H1 (cell line): ENCODE measurements around the gene OSBPL3. TPM values are rescaled to one million over a fixed set of nuclear protein-coding genes. Genes with fewer than 3 reads are reported as not detected.

Source experiments
- CTCF ChIA-PET: fragments of 300-600 bp; sonication (Branson Sonifier 250); formaldehyde crosslinking; loops from one replicate; lab custom pipeline; 2021; ENCODE audit not compliant: partially characterized antibody; lab: Charles Lee
- POLR2A ChIA-PET: fragments of 300-600 bp; sonication (Branson Sonifier 250); formaldehyde crosslinking; loops from one replicate; lab custom pipeline; 2021; ENCODE audit warnings: inconsistent platforms; ENCODE audit not compliant: partially characterized antibody; lab: Charles Lee
- DNase-seq, 2 experiments: peaks; one replicate each; pipeline versions ENCODE4 v3.0.0 to v3.0.0-alpha.2; 2010 to 2022; ENCODE audit warnings: low spot score in 2 of 2, low read depth in 1 of 2, mixed read lengths in 1 of 2
- FAIRE-seq: peaks from 2 replicates; lab custom pipeline; 2011; peaks lifted over from hg19 to GRCh38; lab: Jason Lieb, UNC
- H2AFZ ChIP-seq: 2 replicates; pipeline ENCODE4 v1.8.1; 2012; ENCODE audit warnings: low read length, inconsistent platforms
- H2AK5ac ChIP-seq: 2 replicates; pipeline ENCODE4 v1.6.1; 2013; ENCODE audit warnings: low read depth, low read length
- H2BK120ac ChIP-seq: replicated peaks from 2 replicates; pipeline ENCODE3; 2013; ENCODE audit warnings: low read depth, low read length, inconsistent platforms
- H2BK12ac ChIP-seq: 2 replicates; pipeline ENCODE4 v1.6.1; 2013; ENCODE audit warnings: low read depth, low read length
- H2BK15ac ChIP-seq: 2 replicates; pipeline ENCODE4 v1.6.1; 2013; ENCODE audit warnings: low read length
- H2BK20ac ChIP-seq: 2 replicates; pipeline ENCODE4 v1.6.1; 2013; ENCODE audit warnings: low read length
- H2BK5ac ChIP-seq: 2 replicates; pipeline ENCODE4 v1.6.1; 2013; ENCODE audit warnings: low read depth, low read length
- H3K14ac ChIP-seq: 2 replicates; pipeline ENCODE4 v1.6.1; 2013; ENCODE audit warnings: inconsistent platforms; ENCODE audit not compliant: insufficient read length
- H3K18ac ChIP-seq: 2 replicates; pipeline ENCODE4 v1.6.1; 2013; ENCODE audit warnings: low read length; ENCODE audit errors: extremely low read depth
- H3K23ac ChIP-seq: 2 replicates; pipeline ENCODE4 v1.6.1; 2013; ENCODE audit warnings: inconsistent platforms; ENCODE audit not compliant: insufficient read length
- H3K23me2 ChIP-seq: 2 replicates; pipeline ENCODE4 v1.6.1; 2013; ENCODE audit warnings: low read depth, low read length
- H3K27ac ChIP-seq: 2 replicates; pipeline ENCODE4 v1.6.1; 2011; ENCODE audit warnings: low read depth, low read length, inconsistent platforms
- H3K27me3 ChIP-seq, 4 experiments: replicated peaks in 1 of 4; 1 replicate in 1 of 4; 2 replicates in 3 of 4; pipeline versions ENCODE4 v1.6.1 to v1.8.1; 2011 to 2013; ENCODE audit warnings: low read length in 3 of 4, mild to moderate bottlenecking in 3 of 4, inconsistent platforms in 2 of 4, mixed read lengths in 2 of 4, moderate library complexity in 1 of 4; ENCODE audit not compliant: control insufficient read depth in 3 of 4, insufficient read depth in 3 of 4; ENCODE audit errors: extremely low read depth in 1 of 4
- H3K36me3 ChIP-seq, 4 experiments: 2 replicates each; pipeline versions ENCODE4 v1.6.1 to v1.8.1; 2011 to 2013; ENCODE audit warnings: mild to moderate bottlenecking in 4 of 4, low read length in 3 of 4, moderate library complexity in 2 of 4, control low read depth in 1 of 4, inconsistent platforms in 1 of 4; ENCODE audit not compliant: insufficient read depth in 4 of 4, control insufficient read depth in 2 of 4
- H3K4ac ChIP-seq: replicated peaks from 2 replicates; pipeline ENCODE3; 2013; ENCODE audit warnings: low read length, low read depth, mixed read lengths, inconsistent platforms; ENCODE audit not compliant: insufficient read length
- H3K4me1 ChIP-seq, 4 experiments: replicated peaks in 1 of 4; 1 replicate in 1 of 4; 2 replicates in 3 of 4; pipeline versions ENCODE4 v1.6.1 to v1.8.1; 2011 to 2013; ENCODE audit warnings: low read length in 3 of 4, inconsistent platforms in 2 of 4, mixed read lengths in 1 of 4; ENCODE audit not compliant: insufficient read depth in 4 of 4, control insufficient read depth in 3 of 4
- H3K4me2 ChIP-seq, 2 experiments: 2 replicates each; pipeline versions ENCODE4 v1.6.1 to v1.8.1; 2011 to 2013; ENCODE audit warnings: low read depth in 2 of 2, low read length in 2 of 2, control low read depth in 1 of 2, inconsistent platforms in 1 of 2, mild to moderate bottlenecking in 1 of 2; ENCODE audit not compliant: insufficient read depth in 1 of 2
- H3K4me3 ChIP-seq, 4 experiments: fragments of 200-600, 300-600 bp in 1 of 4; sonication (generic), shearing (Covaris generic), sonication (Bioruptor Twin) in 1 of 4; 2 replicates each; pipeline versions ENCODE4 v1.5.1 to v1.8.1; 2011 to 2016; ENCODE audit warnings: low read length in 4 of 4, low read depth in 3 of 4, control low read depth in 2 of 4, inconsistent platforms in 2 of 4, mild to moderate bottlenecking in 2 of 4, mixed read lengths in 1 of 4, moderate library complexity in 1 of 4; ENCODE audit not compliant: insufficient read depth in 2 of 4; ENCODE audit errors: extremely low read depth in 1 of 4
- H3K56ac ChIP-seq: replicated peaks from 2 replicates; pipeline ENCODE3; 2013; ENCODE audit warnings: low read depth, mild to moderate bottlenecking, mixed read lengths, low read length, inconsistent platforms; ENCODE audit not compliant: insufficient read length
- H3K79me1 ChIP-seq: 2 replicates; pipeline ENCODE4 v1.6.1; 2013; ENCODE audit warnings: low read depth, low read length, control low read depth
- H3K79me2 ChIP-seq, 2 experiments: 2 replicates each; pipeline versions ENCODE4 v1.6.1 to v1.8.1; 2012 to 2013; ENCODE audit warnings: low read length in 2 of 2, mild to moderate bottlenecking in 2 of 2, inconsistent platforms in 1 of 2; ENCODE audit not compliant: insufficient read depth in 2 of 2, control insufficient read depth in 1 of 2
- H3K9ac ChIP-seq, 4 experiments: replicated peaks in 1 of 4; 1 replicate in 1 of 4; 2 replicates in 3 of 4; pipeline versions ENCODE4 v1.6.1 to v1.8.1; 2011 to 2013; ENCODE audit warnings: low read depth in 3 of 4, low read length in 3 of 4, control low read depth in 2 of 4, mild to moderate bottlenecking in 2 of 4, moderate library complexity in 2 of 4, inconsistent platforms in 1 of 4; ENCODE audit errors: extremely low read depth in 1 of 4
- H3K9me3 ChIP-seq, 2 experiments: 2 replicates each; pipeline versions ENCODE4 v1.6.1 to v1.8.1; 2012 to 2013; ENCODE audit warnings: mild to moderate bottlenecking in 2 of 2, moderate library complexity in 2 of 2, control low read depth in 1 of 2, inconsistent platforms in 1 of 2, low read depth in 1 of 2, low read length in 1 of 2, mixed read lengths in 1 of 2; ENCODE audit not compliant: insufficient read depth in 2 of 2
- H4K20me1 ChIP-seq, 2 experiments: replicated peaks in 1 of 2; 2 replicates each; pipeline versions ENCODE3 to v1.8.1; 2011 to 2013; ENCODE audit warnings: inconsistent platforms in 2 of 2, low read length in 2 of 2, mild to moderate bottlenecking in 1 of 2; ENCODE audit not compliant: insufficient read depth in 2 of 2, control insufficient read depth in 1 of 2
- H4K5ac ChIP-seq: 2 replicates; pipeline ENCODE4 v1.6.1; 2013; ENCODE audit warnings: low read length, low read depth, mixed read lengths, inconsistent platforms; ENCODE audit not compliant: insufficient read length
- H4K8ac ChIP-seq: 2 replicates; pipeline ENCODE4 v1.8.0; 2013; ENCODE audit warnings: mild to moderate bottlenecking, moderate library complexity, low read length, inconsistent platforms; ENCODE audit not compliant: insufficient read depth; ENCODE audit errors: extremely low read depth
- H4K91ac ChIP-seq: replicated peaks from 2 replicates; pipeline ENCODE3; 2013; ENCODE audit warnings: low read length, mixed read lengths, inconsistent platforms; ENCODE audit not compliant: insufficient read length
- CTCF ChIP-seq, 3 experiments: IDR thresholded peaks; 1 replicate in 2 of 3; 2 replicates in 1 of 3; pipeline versions ENCODE4 v1.5.1 to v1.6.1; 2011; ENCODE audit warnings: low read length in 3 of 3, mild to moderate bottlenecking in 3 of 3, inconsistent platforms in 2 of 3, low read depth in 1 of 3, moderate library complexity in 1 of 3; ENCODE audit not compliant: insufficient read depth in 1 of 3; ENCODE audit errors: control extremely low read depth in 1 of 3
- POU5F1 ChIP-seq: IDR thresholded peaks from 2 replicates; pipeline ENCODE4 v1.6.1; 2011; ENCODE audit warnings: low read depth, mild to moderate bottlenecking, low read length, moderate library complexity
- SRF ChIP-seq: IDR thresholded peaks from 2 replicates; pipeline ENCODE4 v1.6.1; 2011; ENCODE audit warnings: mild to moderate bottlenecking, low read depth, low read length, moderate library complexity
- WGBS, 2 experiments: shearing (Covaris generic) in 1 of 2; methylation state at CpG; one replicate each; pipeline versions ENCODE4 v1.1.6 to v1.1.7; 2013 to 2015; ENCODE audit warnings: low lambda C conversion rate in 2 of 2, mixed read lengths in 2 of 2, inconsistent platforms in 1 of 2, low coverage in 1 of 2, missing lambda C conversion rate in 1 of 2; ENCODE audit not compliant: insufficient replicate concordance in 2 of 2, insufficient coverage in 1 of 2, insufficient read length in 1 of 2; ENCODE audit errors: extremely low coverage in 1 of 2, missing lambda C conversion rate in 1 of 2; 5-methylcytosine and 5-hydroxymethylcytosine counted together
- polyA plus RNA-seq, 7 experiments: library from polyadenylated mRNA; depleted of rRNA in 3 of 7; stranded (reverse) in 5 of 7; unstranded in 2 of 7; fragments of >200 nt in 5 of 7; fragments of 200-250 nt in 2 of 7; gene quantifications; 1 replicate in 5 of 7; 2 replicates in 1 of 7; 4 replicates in 1 of 7; pipeline versions ENCODE4 v1.2.1 to v1.2.3, GENCODE V29; 2011 to 2013; ENCODE audit warnings: missing spikeins in 2 of 7, mixed read lengths in 2 of 7
- total RNA-seq: library from RNA; stranded (reverse); fragmentation: NEBNext Ultra II Directional; extraction: Animal tissue kit (Norgen Biotek cat#: 25700); gene quantifications from 2 replicates; pipeline ENCODE4 v1.2.1, GENCODE V29; 2021

OSBPL3 gene
- total and polyA plus RNA-seq, 2 of the 8 experiments (the other 6 are each of a cell fraction or from before 2014, with no cell fraction given) = 2.8 to 13.9 TPM

DNA sequence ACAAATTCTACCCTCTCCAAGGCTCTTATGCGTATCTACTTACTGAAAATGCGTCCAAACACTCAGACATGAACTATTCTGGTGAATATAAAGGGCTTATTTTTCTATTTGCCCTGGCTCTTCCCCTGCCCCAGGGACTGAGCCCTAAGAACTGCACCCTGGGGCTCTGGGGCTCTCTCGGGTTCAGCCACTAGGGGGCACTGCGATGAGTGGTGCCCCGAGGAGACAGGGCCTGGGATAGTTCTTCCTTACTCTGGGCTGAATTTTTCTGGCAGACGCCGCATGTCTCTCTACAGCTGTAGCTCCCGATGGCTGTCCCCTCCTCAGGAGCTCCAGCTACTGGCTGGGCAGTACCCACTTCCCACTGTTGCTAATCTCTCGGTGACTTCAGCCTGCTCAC, 191.9 kb downstream of the OSBPL3 start:
- no peak overlapping the region for H3K9ac ChIP-seq
- H3K27ac ChIP-seq = no peak overlapping the region
- no peak overlapping the region for H3K14ac ChIP-seq
- 94% methylated on average over 9 of the region's 9 CpGs; no CpG with 5 or more reads in 1 of the 2 experiments for WGBS, 2 experiments
- H4K91ac ChIP-seq = no peak overlapping the region
- no peak overlapping the region for H2BK15ac ChIP-seq
- no peak overlapping the region for H2AK5ac ChIP-seq
- no peaks in the 10 kb centered on the region for H3K79me2 ChIP-seq
- no peaks in the 10 kb centered on the region for H3K23me2 ChIP-seq
- no peak overlapping the region for H2AFZ ChIP-seq
- no peak overlapping the region for H3K4me3 ChIP-seq
- no peak overlapping the region for H2BK20ac ChIP-seq
- FAIRE-seq (no peak), DNase-seq (no peak)
- H4K5ac ChIP-seq = no peak overlapping the region
- POLR2A ChIA-PET = no interaction called here
- H3K4ac ChIP-seq = no peak overlapping the region
- no peak overlapping the region for H3K18ac ChIP-seq
- H4K8ac ChIP-seq = no peak overlapping the region
- TF ChIP-seq SRF (no peak), CTCF (IDR thresholded peaks at IDR 0.05; ENCODE audit: control extremely low read depth in 1 of 3, insufficient read depth in 1 of 3, low read depth in 1 of 3, low read length in 3 of 3) (peak in 1 of 3 experiments; percentile 16; a peak in 1 of 4 replicates), POU5F1 (no peak)
- no peaks in the 10 kb centered on the region for H3K4me1 ChIP-seq
- H4K20me1 ChIP-seq = no peaks in the 10 kb centered on the region
- no peak overlapping the region for H3K4me2 ChIP-seq
- no peaks in the 10 kb centered on the region for H3K79me1 ChIP-seq
- peaks cover 9 to 16% of the 10 kb centered on the region in 2 experiments for H3K9me3 ChIP-seq
- no peaks in the 10 kb centered on the region for H3K36me3 ChIP-seq
- no peak overlapping the region for H3K56ac ChIP-seq
- H2BK5ac ChIP-seq = no peak overlapping the region
- H3K23ac ChIP-seq = no peak overlapping the region
- no peak overlapping the region for H2BK120ac ChIP-seq
- H3K27me3 ChIP-seq = no peaks in the 10 kb centered on the region
- no peak overlapping the region for H2BK12ac ChIP-seq
- CTCF ChIA-PET = interaction anchor here (0.9 to 1.5 kb wide), 4 partner anchors 19 to 261 kb away, joined by 3 read pairs; no protein-coding TSS in a partner anchor
